Measurements from ENCODE around the gene SEPHS1. TPM values are rescaled to one million over a fixed set of nuclear protein-coding genes. Genes with fewer than 3 reads are reported as not detected.

Gene SEPHS1
- total RNA-seq, 1 experiment from 2014 or later: 111 TPM

GRCh38 chr10:13310518-13311176 is 37.4 kb downstream of the SEPHS1 start:
- H3K27ac ChIP-seq (ENCODE audit: low read depth, low read length, poor library complexity, severe bottlenecking): no peak overlapping the region
- TF ChIP-seq, protein P1, sequence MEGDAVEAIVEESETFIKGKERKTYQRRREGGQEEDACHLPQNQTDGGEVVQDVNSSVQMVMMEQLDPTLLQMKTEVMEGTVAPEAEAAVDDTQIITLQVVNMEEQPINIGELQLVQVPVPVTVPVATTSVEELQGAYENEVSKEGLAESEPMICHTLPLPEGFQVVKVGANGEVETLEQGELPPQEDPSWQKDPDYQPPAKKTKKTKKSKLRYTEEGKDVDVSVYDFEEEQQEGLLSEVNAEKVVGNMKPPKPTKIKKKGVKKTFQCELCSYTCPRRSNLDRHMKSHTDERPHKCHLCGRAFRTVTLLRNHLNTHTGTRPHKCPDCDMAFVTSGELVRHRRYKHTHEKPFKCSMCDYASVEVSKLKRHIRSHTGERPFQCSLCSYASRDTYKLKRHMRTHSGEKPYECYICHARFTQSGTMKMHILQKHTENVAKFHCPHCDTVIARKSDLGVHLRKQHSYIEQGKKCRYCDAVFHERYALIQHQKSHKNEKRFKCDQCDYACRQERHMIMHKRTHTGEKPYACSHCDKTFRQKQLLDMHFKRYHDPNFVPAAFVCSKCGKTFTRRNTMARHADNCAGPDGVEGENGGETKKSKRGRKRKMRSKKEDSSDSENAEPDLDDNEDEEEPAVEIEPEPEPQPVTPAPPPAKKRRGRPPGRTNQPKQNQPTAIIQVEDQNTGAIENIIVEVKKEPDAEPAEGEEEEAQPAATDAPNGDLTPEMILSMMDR (conservative IDR thresholded peaks at IDR 0.05; ENCODE audit: low read depth, low read length): no peak
- no peak for TF ChIP-seq EZH2 (IDR thresholded peaks at IDR 0.05; ENCODE audit: borderline replicate concordance, low read depth, low read length, poor library complexity, severe bottlenecking)
- ChIA-PET CTCF (no interaction called here), POLR2A (ENCODE audit: low non-redundant PET) (no interaction called here)
- no peaks in the 10 kb centered on the region for H3K27me3 ChIP-seq (replicated peaks; ENCODE audit: insufficient read depth, low read depth, low read length, poor library complexity)
- no peaks in the 10 kb centered on the region for H3K4me1 ChIP-seq (ENCODE audit: insufficient read depth, low read length, poor library complexity, severe bottlenecking)
- no peak for DNase-seq (ENCODE audit: low spot score)
- intact Hi-C loops (cut with micrococcal nuclease; ENCODE audit: unreplicated experiment): no loop called here
- H3K9me3 ChIP-seq (ENCODE audit: low read depth, low read length, poor library complexity, severe bottlenecking): no peaks in the 10 kb centered on the region
- H3K4me3 ChIP-seq (ENCODE audit: low read depth, low read length, poor library complexity, severe bottlenecking): no peak overlapping the region
- H3K36me3 ChIP-seq (ENCODE audit: insufficient read depth, low read length, poor library complexity, severe bottlenecking): no peaks in the 10 kb centered on the region
- BruUV-seq (replicated peaks): no TSS peak

- no peaks in the 10 kb centered on the region for H3K9me3 ChIP-seq (ENCODE audit: low read depth, low read length, poor library complexity, severe bottlenecking)
- CTCF ChIA-PET: no interaction called here
- POLR2A ChIA-PET (ENCODE audit: low non-redundant PET): no interaction called here
- H3K36me3 ChIP-seq (ENCODE audit: insufficient read depth, low read length, poor library complexity, severe bottlenecking): no peaks in the 10 kb centered on the region
- DNase-seq (ENCODE audit: low spot score): no peak
- TF ChIP-seq, protein P1 (conservative IDR thresholded peaks at IDR 0.05; ENCODE audit: low read depth, low read length): no peak
- no peak for TF ChIP-seq EZH2 (IDR thresholded peaks at IDR 0.05; ENCODE audit: borderline replicate concordance, low read depth, low read length, poor library complexity, severe bottlenecking)
- intact Hi-C loops (cut with micrococcal nuclease; ENCODE audit: unreplicated experiment): no loop called here
- H3K4me1 ChIP-seq (ENCODE audit: insufficient read depth, low read length, poor library complexity, severe bottlenecking): no peaks in the 10 kb centered on the region
- no peak overlapping the region for H3K27ac ChIP-seq (ENCODE audit: low read depth, low read length, poor library complexity, severe bottlenecking)
- H3K4me3 ChIP-seq (ENCODE audit: low read depth, low read length, poor library complexity, severe bottlenecking): no peak overlapping the region
- H3K27me3 ChIP-seq (replicated peaks; ENCODE audit: insufficient read depth, low read depth, low read length, poor library complexity): no peaks in the 10 kb centered on the region
- BruUV-seq (replicated peaks): no TSS peak
These were observed 38.3 kb downstream of the SEPHS1 start for GRCh38 chr10:13309792-13310191.

DNA sequence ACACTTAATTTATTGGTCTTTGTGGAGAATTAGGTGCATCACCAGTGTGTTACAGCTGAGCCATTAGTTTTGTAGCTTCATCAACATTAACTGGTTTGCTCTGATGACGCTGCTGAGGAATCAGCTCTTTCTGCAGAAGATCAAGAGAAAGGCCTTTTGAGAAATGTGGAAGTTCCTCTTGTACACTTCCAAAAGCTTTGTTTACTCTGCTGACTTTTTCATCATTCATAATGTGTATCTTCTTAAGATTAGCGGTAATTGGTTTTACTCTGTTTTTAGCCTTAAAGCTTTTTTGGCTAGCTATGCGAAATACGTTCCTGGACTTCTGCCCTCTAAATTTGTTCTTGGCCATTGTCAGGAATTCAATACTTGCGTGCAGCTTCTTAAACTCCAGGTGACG is 40.0 kb downstream of the SEPHS1 start:
- DNase-seq (ENCODE audit: low spot score): no peak
- intact Hi-C loops (cut with micrococcal nuclease; ENCODE audit: unreplicated experiment): no loop called here
- TF ChIP-seq, protein P1 (conservative IDR thresholded peaks at IDR 0.05; ENCODE audit: low read depth, low read length): no peak
- TF ChIP-seq EZH2 (IDR thresholded peaks at IDR 0.05; ENCODE audit: borderline replicate concordance, low read depth, low read length, poor library complexity, severe bottlenecking): no peak
- BruUV-seq (replicated peaks): no TSS peak
- Histone ChIP-seq H3K4me3 (ENCODE audit: low read depth, low read length, poor library complexity, severe bottlenecking) (no peak overlapping the region), H3K27me3 (replicated peaks; ENCODE audit: insufficient read depth, low read depth, low read length, poor library complexity) (no peaks in the 10 kb centered on the region), H3K9me3 (ENCODE audit: low read depth, low read length, poor library complexity, severe bottlenecking) (no peaks in the 10 kb centered on the region), H3K4me1 (ENCODE audit: insufficient read depth, low read length, poor library complexity, severe bottlenecking) (no peaks in the 10 kb centered on the region), H3K36me3 (ENCODE audit: insufficient read depth, low read length, poor library complexity, severe bottlenecking) (no peaks in the 10 kb centered on the region), H3K27ac (ENCODE audit: low read depth, low read length, poor library complexity, severe bottlenecking) (no peak overlapping the region)
- POLR2A ChIA-PET (ENCODE audit: low non-redundant PET): interaction anchor here (0.6 kb wide), 1 partner anchor 62 kb away, joined by 3 read pairs; no protein-coding TSS in a partner anchor
- CTCF ChIA-PET: no interaction called here
